Activated CD8-positive, alpha-beta memory T cell treated with anti-CD3 and anti-CD28 coated beads, Interleukin-2, amount 50 U/mL, for 24 hours (primary cell): Measurements from ENCODE around the gene DOK3.

ENCODE experiments used
- DNase-seq: peaks from one replicate; pipeline ENCODE4 v3.0.0-alpha.2; 2020; ENCODE audit errors: extremely low read depth

The DOK3 gene

DNA sequence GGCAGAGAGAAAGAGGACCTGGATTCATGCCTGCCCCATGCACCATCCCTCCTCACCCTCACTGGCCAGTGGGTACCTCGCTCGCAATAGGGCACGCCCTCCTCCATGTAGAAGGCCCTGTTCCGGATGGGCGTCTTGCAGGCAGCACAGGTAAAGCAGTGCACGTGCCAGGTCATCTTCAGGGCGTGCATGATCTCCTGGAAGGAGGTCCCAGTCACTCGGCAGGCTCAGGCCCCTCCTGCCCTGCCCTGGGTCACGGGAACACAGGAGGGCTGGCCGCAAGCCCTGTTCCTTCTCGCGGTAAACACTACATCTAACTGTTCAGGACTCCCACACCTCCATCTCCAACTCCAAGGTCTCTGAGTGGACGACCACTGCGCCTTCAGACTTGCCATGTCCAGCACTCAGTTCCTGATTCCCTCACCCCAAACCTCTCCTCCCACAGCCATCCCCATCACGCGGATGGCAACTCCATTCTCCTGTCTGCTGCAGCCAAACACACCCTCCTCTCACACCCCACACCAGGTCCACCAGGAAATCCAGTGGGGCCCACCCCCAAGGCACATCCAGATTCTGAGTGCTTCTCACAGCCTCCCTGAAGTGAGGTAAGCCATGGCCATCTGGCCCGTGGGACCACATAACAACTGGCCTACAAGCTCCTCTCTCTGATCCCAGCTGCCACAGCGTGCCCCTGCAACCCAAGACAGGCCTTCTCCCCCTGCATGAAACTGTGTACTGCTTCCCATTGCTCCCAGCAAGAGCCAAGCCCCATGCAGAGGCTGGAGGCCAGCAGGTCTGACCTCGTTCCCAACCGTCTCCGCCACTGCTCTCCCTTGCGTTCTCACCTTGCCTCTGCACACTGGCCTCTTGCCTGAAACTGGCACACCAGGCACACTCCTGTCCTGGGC, 25.4 kb downstream of the DOK3 start:
- DNase-seq: no peak

GRCh38 chr5:177483042-177483441, 26.6 kb downstream of the DOK3 start:
- DNase-seq: no peak

DNA sequence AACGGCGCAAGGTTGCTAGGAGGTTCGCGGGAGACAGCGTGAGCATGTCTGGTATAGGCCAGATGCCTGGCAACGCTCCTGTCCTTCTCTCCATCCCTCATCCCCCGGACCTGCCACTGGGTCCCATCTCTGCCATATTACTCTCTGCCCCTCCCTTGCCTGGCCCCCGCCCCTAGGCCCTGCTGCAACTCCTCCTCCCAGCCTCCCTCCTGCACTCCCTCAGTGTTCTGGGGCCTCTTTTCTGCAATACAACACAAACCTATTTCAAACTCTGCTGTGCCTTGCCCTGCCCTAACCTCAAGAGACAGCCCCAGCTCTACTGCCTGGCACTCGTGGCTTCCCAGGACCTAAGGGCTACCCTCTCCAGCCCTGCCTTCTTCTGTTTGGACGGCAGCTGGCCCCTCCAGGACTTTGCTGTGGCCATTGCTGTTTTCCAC, 27.2 kb downstream of the DOK3 start:
- DNase-seq: no peak

DNA sequence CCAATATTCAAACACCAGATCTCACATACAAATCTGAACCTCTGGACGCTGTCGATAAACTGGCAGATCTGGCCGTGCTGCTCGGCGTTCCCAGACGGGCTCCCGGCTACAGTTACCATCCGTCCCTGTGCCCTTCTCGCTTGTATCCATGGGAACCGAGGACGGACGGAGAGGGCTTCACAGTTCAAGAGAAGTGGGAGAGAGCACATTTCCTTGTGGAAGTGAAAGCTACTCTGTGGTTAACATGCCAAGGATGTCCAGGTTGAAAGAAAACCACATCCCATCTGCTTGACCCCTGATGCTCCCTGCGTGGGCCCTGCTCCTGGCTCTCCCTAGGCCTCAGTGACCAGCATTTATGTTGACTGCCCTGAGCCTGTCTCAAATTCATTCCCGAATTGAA, 29.9 kb downstream of the DOK3 start:
- DNase-seq: no peak

DNA sequence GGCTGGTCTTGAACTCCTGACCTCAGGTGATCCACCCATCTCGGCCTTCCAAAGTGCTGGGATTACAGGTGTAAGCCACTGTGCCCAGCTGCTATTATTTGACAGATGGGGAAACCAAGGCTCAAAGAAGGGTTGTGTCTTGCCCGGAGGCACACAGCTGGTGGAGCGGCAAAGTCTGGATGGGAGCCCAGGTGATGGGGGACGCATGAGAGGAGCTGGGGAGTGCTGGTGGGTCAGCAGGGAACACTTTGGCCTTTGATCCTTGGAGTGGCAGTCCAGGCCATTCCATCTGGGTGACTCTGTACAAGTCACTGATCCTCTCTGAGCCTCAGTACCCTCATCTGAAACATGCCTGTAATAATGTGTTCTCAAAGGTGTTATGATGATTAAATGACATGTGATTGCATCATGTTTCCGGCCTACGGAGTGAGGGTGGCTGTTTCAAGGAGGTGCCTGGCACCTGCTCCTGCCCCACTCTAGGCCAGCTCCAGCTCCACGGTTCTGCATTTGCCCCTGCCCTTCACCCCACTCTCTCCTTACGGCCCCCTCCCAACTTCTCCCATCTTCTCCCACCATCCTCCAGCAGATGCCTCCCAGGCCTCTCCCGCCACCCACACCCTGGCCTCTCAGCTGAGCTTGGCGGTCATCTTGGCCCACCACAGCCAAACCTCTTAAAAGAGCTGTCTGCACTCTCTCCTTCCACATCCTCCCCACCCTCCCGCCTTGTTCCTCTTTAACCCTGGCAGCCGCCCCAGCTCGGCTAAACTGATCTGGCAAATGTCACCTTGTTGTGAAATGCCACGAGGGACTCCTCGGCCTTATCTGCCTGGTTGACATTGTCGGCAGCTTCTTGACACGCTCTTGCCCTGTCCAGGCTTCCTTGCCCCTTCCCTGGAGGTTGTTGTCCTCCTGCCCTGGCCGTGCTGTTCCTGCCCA, 30.6 kb downstream of the DOK3 start:
- no peak for DNase-seq

GRCh38 chr5:177477701-177478477, 31.7 kb downstream of the DOK3 start:
- DNase-seq: no peak

GRCh38 chr5:177476531-177477233, 32.9 kb downstream of the DOK3 start:
- DNase-seq: no peak

GRCh38 chr5:177475563-177476427, 33.8 kb downstream of the DOK3 start:
- no peak for DNase-seq

DNA sequence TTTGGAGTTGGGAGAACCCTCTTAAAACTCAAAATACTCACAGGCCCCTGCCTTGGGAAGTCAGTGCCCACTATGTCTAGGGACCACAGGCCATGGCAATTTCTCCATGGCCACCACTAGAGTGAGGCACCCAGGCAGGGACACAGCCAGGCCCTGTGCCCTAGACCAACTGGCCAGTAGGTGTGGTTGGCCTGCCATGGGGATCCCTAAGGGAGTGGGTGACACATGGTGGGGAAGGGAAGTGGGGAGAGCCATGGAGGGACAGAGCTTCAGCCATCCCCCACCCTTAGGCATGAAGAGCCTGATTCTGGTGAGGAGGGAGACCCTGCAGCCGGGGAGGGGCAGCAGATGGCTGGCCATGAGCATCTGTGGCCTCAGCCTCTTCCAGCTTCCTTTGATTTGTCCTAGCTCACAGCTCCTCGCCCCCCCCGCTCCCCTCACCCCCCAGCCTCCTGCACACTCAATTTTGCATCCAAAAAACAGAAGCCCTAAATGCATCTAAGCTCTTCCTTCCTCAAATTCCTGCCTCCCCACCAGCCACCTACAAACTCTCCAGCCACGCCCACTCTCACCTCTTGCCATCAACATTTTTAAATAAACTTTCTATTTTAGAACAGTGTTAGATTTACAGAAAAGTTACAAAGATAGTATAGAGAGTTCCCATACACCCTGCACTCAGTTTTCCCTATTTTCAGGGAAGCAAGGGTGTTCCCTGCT, 34.6 kb downstream of the DOK3 start:
- DNase-seq: no peak

DNA sequence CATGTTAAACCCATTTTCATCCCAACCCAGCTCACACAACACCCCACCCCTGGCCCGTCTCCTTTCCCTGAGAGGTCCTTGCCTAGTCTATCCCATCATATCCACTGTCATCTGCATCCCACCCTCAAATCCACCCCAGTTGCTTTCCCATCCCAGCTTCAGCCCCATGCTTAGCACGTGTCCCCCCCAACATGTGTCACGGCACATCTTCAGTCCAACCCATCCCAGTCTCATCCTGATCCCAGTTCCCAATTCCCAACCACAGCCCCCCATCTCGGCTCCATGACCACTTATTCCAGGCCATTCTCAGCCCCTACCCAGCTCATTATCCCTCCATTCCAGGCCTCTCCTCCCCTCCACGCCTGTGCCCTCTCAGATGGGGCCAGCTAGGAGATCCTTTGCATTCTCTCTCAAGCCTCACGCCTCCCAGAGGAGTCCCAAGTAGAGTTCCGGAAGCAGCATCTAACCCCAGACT, 35.6 kb downstream of the DOK3 start:
- no peak for DNase-seq

DNA sequence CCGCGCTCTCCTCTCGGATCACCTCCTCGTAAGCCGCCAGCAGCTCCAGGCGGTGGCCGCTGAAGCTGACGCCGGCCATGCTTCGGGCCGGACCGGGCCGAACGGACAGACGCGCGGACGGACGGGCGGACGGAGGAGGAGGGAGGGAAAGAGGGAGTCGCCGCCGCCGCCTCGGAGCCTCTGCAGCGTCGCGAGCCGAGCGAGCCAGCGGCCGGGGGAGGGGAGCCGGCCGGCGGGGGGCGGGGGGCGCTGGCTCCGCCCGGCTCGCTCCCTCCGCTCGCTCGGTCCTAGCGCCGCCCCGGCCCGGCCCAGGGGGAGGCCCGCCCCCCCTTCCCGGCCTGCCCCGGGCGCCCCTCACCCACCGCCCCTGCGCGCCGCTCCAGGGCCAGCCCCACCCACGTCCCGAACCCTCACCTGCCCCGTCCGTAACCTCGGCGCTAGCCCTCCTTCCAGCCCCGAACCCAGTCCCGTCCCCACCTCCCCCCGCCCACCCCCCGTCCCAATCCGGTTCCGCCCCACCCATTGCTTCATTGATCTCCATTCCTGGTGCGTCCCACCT, 36.1 kb downstream of the DOK3 start, which contains the start of gene DBN1:
DBN1 (minus strand) TSS at position 192 of the 559 bp plus-strand sequence; CDS start at position 79, 113 bp downstream.
- DNase-seq: no peak

- no peak for DNase-seq
Measured at GRCh38 chr5:177472460-177473442, 36.9 kb downstream of the DOK3 start.

- no peak for DNase-seq
Measured at GRCh38 chr5:177471610-177472356, 37.8 kb downstream of the DOK3 start.

- DNase-seq: no peak
Measured at GRCh38 chr5:177470759-177471536, 38.7 kb downstream of the DOK3 start.

DNA sequence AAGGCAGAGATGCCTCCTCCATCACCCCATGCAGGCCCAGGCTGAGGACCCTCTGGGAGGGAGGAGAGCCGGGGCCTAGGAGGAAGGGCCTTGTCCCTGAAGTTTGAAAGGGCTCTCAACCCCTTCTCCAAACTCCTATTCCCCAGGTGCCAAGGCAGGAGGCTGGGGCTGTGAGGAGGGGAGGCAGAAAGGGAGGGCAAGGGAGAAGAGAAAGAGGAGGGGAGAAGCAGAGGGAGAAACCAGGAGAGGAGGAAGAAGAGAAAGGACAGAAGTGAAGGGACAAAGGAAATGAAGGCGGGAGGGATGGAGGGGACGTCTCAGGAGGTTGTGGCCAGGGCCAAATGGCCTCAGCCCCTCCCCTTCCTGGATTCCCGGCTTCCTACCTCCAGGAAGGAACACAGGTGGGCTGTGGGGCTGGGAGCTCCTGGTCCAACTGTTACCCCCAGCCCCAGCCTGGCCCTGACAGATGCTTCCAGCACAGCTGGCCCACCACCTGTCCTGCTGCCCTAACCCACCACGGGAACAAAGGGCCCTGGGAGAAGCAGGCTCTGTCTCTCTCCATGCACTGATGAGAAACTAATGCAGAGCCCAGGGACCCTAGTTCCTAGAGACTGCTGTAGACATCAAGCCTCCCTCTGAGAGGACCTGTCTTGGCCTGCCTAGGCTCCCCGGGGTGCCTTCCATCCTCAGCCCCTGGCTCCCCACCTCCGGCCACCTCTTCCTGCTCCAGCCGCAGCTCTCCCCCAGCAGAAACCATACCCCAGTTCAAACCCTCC, 39.7 kb downstream of the DOK3 start:
- no peak for DNase-seq
